ENCODE results near the gene RABAC1. TPM values are rescaled to one million over a fixed set of nuclear protein-coding genes. Genes with fewer than 3 reads are reported as not detected.

Gene RABAC1
- total RNA-seq, 6 experiments from 2014 or later: 245 to 349 (median 258) TPM

- H3K9me3 Mint-ChIP-seq: no peaks in the 10 kb centered on the region
- no peak for TF ChIP-seq CTCF (IDR thresholded peaks at IDR 0.05)
- no peaks in the 10 kb centered on the region for H3K36me3 Mint-ChIP-seq (ENCODE audit: low read depth)
- peaks cover 37% of the 10 kb centered on the region for H3K27me3 Mint-ChIP-seq (ENCODE audit: insufficient read depth)
- H3K4me1 Mint-ChIP-seq (ENCODE audit: low read depth): peaks cover 13% of the 10 kb centered on the region
- no peak for DNase-seq
- peak within 1 kb of the TSS; percentile 79 for H3K4me3 Mint-ChIP-seq
- no peak within 1 kb of the TSS for H3K27ac Mint-ChIP-seq
These were observed 30.9 kb downstream of the RABAC1 start, which contains the start of gene ERFL for GRCh38 chr19:41928221-41928683. TSS of gene ERFL (minus strand) at chr19:41928449. CDS start at chr19:41912919, 15,530 bp downstream.

- H3K27me3 Mint-ChIP-seq (ENCODE audit: insufficient read depth): peaks cover 39% of the 10 kb centered on the region
- peak overlapping the region; percentile 79 for H3K4me3 Mint-ChIP-seq
- no peaks in the 10 kb centered on the region for H3K36me3 Mint-ChIP-seq (ENCODE audit: low read depth)
- no peaks in the 10 kb centered on the region for H3K9me3 Mint-ChIP-seq
- peaks cover 9% of the 10 kb centered on the region for H3K4me1 Mint-ChIP-seq (ENCODE audit: low read depth)
- no peak for DNase-seq
- no peak for TF ChIP-seq CTCF (IDR thresholded peaks at IDR 0.05)
- no peak overlapping the region for H3K27ac Mint-ChIP-seq
These were observed 31.5 kb downstream of the RABAC1 start for GRCh38 chr19:41927497-41928192.

GRCh38 chr19:41926763-41927496 is 32.2 kb downstream of the RABAC1 start:
- no peaks in the 10 kb centered on the region for H3K9me3 Mint-ChIP-seq
- H3K27ac Mint-ChIP-seq: no peak overlapping the region

GRCh38 chr19:41926028-41926762 is 32.9 kb downstream of the RABAC1 start:
- Mint-ChIP-seq H3K9me3 (no peaks in the 10 kb centered on the region), H3K4me3 (no peak overlapping the region), H3K27me3 (ENCODE audit: insufficient read depth) (peaks cover 46% of the 10 kb centered on the region), H3K36me3 (ENCODE audit: low read depth) (no peaks in the 10 kb centered on the region), H3K4me1 (ENCODE audit: low read depth) (peaks cover 7% of the 10 kb centered on the region), H3K27ac (no peak overlapping the region)
- DNase-seq: no peak
- TF ChIP-seq CTCF (IDR thresholded peaks at IDR 0.05): no peak

More at GRCh38 chr19:41926763-41927496, 32.2 kb downstream of the RABAC1 start:
- no peak for DNase-seq
- H3K36me3 Mint-ChIP-seq (ENCODE audit: low read depth): no peaks in the 10 kb centered on the region
- no peak for TF ChIP-seq CTCF (IDR thresholded peaks at IDR 0.05)
- H3K4me1 Mint-ChIP-seq (ENCODE audit: low read depth): peaks cover 7% of the 10 kb centered on the region
- H3K27me3 Mint-ChIP-seq (ENCODE audit: insufficient read depth): peaks cover 42% of the 10 kb centered on the region
- no peak overlapping the region for H3K4me3 Mint-ChIP-seq

GRCh38 chr19:41925208-41926003 is 33.7 kb downstream of the RABAC1 start:
- H3K36me3 Mint-ChIP-seq (ENCODE audit: low read depth): no peaks in the 10 kb centered on the region
- H3K27me3 Mint-ChIP-seq (ENCODE audit: insufficient read depth): peaks cover 39% of the 10 kb centered on the region
- no peak overlapping the region for H3K27ac Mint-ChIP-seq
- H3K4me1 Mint-ChIP-seq (ENCODE audit: low read depth): peaks cover 7% of the 10 kb centered on the region
- no peaks in the 10 kb centered on the region for H3K9me3 Mint-ChIP-seq
- no peak for TF ChIP-seq CTCF (IDR thresholded peaks at IDR 0.05)
- no peak overlapping the region for H3K4me3 Mint-ChIP-seq
- no peak for DNase-seq

Measured in HFFc6 (cell line).